HG02943 (cell line): Measurements from ENCODE around the gene MPDU1.
A peak's percentile ranks its signal among the peaks of the same experiment; 100 is the strongest.

Experiments
- ATAC-seq: cut with Tn5 transposase; IDR thresholded peaks from one replicate; pipeline ENCODE4 v1.9.1; 2021; ENCODE audit warnings: mild to moderate bottlenecking, low read depth, moderate library complexity; ENCODE audit not compliant: unreplicated experiment

The MPDU1 gene

DNA sequence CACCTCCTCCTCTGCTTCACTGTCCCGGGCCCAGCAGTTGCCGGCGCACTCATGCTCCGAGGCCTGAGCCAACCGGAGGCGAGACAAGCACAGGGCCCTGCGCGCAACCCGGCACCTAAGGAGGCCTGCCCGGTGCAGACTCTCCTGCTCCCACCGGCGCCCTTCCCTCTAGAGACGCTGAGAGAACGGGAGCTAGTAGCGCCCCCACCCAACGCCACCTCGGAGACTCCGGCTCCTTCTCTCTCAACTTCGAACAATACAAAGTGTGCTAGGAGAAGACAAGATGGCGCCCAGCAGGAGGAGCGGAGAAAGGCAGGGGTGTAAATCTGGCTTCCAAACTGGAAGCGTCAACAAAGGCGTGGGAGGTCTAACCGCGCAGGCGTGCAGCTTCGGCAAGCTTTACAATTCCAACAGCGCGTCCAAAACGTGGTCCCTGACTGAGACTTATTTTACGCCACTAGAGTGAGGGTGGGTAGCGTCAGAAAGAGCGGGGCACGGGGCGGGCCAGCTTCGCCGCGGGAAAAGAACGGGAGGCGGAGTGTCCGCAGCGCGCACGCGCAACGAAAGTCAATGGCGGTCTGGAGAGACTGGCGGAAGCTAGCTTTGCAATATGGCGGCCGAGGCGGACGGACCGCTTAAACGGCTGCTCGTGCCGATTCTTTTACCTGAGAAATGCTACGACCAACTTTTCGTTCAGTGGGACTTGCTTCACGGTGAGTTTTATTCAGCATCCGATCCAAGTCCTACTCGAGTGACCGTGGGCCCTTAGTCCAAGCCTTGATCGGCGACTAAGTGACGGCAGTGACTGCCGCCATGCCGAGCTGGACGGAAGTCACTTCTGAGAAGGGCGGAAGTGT, at the start of gene MPDU1:
MPDU1 (plus strand) TSS at position 600 of the 857 bp plus-strand sequence; CDS start at position 611, 11 bp downstream.
- ATAC-seq, result peak; percentile 61

DNA sequence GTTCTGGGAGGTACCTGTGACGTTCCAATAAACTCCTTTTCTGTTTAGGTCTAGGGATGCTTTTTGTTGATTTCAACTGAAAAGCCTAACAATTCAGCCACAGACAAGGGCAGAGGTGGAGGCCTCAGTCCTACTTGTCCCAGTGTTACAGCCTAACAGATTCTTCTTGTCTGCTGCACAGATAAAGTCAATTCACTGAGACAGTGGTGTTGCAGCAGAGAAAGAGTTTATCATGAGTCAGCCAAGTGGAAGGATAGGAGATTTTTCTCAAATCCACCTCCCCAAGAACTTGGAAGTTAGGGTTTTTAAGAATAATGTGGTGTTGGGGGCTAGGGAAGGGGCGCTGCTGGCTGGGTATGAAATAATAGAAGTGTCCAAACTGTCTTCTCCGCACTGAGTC, 45.6 kb upstream of the MPDU1 start:
- ATAC-seq, result no peak

DNA sequence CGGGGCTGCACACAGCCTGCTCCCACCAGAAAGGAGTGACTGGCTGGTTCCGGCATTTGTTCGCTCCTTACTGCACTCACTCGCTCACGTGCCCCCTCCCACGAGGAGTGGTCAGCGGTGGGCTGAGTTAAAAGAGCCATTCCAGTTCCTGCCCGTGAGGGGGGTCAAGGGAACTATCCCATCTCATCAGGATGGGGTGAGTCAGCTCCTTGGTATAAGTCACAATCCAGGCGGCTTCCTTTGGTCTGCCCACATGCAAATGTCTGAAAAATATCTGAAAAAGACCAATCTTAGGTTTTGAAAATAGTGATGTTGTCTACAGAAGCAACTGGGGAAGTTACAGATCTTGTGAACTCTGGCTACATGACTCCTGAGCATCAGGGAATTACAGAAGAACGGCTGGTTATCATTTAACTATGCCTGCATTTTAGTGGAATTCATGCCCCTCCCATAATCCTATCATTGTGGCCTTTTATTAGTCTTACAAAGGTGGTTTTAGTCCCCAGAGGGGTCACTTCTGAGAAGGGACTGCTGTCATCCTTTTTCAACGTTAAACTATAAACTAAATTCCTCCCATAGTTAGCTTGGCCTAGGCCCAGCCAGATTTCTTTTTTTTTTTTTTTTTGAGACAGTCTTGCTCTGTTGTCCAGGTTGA, 44.6 kb upstream of the MPDU1 start:
- ATAC-seq, result no peak

DNA sequence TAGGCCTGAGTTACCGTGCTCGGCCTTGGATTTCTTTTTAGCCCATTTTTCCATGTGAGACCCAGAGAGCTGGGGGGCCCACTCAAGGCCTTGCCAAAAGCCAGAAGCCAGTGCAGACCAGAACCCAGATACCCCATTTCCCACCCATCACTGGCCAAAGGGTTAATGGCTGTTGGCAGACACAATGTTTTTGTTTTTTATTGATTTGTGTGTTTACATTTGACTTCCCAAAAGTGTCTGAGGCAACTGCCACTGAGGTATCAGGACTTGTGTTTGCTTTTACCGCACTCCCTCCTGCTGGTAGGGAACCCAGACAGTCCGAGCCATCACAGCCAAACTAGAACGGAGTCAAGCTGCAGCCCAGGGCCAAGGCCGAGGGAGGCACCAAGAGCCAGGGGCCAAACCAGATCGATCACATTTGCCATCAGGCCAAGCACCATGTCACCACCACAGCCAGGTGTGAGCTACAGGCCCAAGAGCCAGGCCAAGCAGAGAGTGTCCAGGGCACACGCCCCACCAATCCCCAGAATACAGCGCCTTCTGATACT, 42.5 kb upstream of the MPDU1 start:
- ATAC-seq, result no peak

DNA sequence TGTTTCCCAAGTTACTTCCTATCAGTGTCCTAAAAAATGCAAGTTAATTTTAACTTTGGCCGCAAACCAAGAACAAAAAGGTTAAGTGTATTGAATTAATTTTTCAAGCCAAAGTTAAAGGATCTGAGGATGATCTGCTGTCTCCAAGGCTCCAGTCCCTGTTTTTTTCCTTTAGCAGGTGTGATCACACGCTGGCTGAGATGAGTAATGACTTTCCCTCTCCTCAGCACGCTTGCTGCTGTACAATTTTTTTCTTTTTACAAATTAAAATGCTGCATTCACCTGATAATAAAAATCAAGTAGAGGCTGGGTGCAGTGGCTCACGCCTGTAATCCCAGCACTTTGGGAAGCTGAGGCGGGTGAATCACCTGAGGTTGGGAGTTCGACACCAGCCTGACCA, 38.7 kb upstream of the MPDU1 start:
- ATAC-seq, result no peak

DNA sequence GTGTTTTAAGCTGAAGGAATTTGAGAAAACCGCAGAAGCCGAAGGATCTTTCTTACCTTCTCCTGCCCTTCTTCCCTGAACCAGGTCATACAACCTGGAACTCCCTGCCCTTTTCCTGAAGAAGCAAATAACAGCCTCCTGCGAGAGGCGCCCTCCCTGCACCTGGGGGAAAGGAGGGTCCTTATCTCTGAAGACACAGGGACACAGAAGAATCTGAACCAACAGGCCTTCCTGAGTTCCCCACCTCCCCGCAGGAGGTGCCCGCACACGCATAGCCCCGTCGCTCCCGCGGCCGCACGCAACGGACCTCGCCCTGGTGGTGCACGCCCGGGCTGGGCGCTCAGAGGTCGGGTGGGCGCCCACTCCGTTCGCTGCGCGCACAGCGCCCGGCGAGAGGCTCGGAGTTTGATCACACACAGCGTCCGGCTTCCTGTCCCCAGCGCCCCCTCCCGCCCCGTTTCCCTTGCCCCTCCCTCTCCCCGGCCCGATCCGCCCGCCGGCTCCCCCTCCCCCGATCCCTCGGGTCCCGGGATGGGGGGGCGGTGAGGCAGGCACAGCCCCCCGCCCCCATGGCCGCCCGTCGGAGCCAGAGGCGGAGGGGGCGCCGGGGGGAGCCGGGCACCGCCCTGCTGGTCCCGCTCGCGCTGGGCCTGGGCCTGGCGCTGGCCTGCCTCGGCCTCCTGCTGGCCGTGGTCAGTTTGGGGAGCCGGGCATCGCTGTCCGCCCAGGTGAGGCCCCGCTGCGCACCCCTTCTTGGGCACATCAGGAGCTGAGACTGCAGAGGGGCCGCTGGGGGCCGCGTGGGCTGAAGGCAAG, 34.9 kb upstream of the MPDU1 start, which contains the start of gene TNFSF12:
TNFSF12 (plus strand) TSS at position 474 of the 816 bp plus-strand sequence; CDS start at position 570, 96 bp downstream.
- no peak for ATAC-seq

DNA sequence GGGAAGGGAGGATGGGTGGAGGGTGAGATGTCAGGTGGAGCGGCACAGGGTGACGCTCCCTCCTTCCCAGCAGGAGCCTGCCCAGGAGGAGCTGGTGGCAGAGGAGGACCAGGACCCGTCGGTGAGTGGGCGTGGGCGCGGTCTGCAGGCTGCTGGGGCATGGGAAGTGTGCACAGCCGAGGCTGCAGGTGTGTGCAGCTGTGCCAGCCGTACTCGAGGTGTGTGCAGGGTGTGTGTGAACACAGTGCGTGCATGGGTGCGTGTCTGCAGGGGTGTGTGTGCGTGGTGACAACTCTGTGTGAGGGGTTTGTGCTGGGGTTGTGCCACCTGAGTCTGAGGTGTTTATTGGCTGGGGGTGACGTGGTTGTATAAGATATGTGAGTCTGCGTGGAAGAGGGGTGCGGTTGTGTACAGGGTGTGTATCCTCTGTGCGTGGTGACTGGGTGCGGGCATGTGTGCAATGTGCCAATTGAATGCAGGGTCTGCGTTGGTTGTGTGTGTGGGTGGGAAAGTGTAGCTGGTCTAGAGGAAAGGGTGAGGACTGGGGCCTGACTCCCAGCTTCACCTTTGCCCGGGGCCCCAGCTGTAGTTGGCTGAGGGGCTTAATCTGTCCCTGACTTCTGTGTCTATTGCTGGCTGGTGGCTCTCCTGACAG, 34.1 kb upstream of the MPDU1 start:
- no peak for ATAC-seq

DNA sequence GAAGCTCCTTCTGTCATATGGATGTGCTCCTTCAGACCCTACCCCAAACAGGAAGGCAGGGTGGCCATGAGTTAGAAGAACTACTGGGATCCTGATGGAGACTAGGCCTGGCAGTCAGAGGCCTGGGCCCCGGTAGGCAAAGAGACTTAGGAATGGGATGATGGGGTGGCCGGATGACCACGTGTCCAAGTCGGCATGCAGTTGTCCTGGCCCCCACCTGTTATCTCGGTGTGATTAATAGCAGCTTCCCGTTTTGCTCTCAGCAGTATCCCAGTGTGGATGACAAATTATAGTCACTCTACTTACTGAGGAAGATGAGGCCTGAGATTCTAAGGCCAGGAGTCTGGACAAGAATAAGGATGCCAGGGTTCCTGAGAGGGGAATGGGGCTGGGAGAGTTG, 33.3 kb upstream of the MPDU1 start:
- no peak for ATAC-seq

DNA sequence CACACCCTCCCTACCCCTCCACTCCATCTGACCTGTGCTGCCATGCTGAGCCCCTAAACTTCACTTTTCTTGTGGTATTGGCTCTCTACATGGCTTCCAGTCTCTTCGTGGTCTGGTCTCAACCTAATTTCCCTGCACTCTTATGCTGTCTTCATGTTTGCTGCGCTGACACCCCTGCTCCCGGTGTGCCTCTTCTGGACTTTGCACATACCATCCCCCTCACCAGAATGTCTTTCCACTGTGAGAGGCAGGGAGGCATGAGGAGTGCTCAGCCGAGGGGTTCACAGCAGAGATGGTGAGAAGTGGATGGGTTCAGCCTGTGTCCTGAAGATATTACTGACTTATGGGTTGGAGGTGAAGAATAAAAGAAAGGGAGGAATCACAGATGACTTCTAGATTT, 32.3 kb upstream of the MPDU1 start:
- no peak for ATAC-seq

DNA sequence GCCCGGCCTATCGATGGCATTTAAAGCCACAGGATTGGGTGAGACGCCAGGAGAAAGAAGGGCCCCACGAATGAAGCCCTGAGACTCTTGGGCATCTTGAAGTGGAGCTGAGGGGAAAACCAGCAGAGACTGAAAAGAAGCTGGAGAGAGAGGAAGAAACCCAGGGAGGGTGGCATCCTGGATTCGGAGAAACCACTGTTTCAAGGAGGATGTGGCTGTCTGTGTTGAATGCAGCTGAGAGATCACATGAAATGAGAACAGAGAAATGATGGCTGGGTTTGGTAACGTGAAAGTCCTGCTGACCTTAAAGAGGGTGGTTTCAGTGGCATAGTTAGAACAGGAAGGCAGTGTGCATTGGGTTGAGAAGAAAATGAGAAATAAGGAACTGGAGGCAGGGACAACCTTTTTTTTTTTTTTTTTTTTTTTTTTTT, 31.0 kb upstream of the MPDU1 start:
- no peak for ATAC-seq

DNA sequence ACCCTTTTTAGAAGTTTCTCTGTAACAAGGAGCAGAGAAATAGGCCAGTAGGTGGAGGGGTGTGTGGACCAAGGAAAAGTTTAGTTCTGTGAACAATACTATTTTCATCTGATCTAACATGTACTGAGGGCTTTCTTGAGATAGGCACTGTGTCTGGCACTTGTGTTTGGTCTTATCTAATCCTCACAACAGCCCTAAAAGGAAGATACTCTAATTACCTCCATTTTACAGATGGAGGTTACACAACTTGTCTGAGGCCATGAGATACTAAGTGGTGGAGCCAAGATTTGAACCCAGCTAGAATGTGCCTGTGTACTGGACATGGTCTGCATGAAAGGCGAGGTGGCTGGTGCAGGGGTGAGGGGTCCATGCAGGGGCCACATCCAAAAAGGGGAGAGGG, 30.3 kb upstream of the MPDU1 start:
- ATAC-seq, result no peak

DNA sequence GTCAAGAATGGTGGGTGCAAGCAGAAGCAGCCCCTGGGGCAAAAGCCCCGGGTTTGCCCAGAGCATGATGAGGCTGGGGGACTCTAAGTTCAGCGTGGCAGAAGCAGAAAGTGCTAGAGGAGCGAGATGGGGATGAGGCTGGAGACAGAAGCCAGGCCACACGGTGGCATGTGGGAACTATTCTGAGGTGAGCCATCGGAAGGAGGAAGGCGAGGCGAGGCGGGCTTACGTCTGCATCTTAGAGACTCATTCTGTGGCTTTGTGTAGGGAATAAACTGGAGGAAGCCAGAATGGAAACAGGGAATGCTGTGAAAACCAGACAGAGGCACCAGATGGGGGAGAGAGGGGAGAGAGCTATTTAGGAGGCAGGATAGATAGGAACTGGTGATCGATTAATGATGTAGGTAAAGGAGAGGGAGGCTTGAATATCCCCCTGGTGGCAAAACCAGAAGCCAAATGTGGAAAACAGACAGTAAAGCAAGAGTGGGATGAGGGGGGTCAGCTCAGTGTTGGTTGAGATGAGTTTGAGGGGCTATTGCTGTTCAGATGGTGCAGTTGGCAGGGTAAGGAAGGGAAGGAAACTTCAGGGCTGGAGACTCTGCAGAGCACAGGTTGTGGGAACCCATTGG, 28.2 kb upstream of the MPDU1 start:
- ATAC-seq, result no peak

DNA sequence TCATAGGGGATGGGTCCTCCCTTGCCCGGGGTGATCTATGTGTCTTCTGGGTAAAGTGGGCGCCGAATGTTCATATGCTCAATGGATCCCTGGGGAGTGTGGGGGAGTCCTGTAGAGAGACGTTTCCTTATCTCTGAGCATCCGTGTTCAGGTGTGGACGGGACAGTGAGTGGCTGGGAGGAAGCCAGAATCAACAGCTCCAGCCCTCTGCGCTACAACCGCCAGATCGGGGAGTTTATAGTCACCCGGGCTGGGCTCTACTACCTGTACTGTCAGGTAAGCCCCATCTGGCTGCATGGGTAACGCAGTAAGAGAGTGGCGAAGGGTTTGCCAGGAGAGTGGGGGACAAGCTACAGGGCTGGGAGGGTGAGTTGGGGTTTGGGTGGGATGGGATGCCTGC, 27.0 kb upstream of the MPDU1 start:
- no peak for ATAC-seq

DNA sequence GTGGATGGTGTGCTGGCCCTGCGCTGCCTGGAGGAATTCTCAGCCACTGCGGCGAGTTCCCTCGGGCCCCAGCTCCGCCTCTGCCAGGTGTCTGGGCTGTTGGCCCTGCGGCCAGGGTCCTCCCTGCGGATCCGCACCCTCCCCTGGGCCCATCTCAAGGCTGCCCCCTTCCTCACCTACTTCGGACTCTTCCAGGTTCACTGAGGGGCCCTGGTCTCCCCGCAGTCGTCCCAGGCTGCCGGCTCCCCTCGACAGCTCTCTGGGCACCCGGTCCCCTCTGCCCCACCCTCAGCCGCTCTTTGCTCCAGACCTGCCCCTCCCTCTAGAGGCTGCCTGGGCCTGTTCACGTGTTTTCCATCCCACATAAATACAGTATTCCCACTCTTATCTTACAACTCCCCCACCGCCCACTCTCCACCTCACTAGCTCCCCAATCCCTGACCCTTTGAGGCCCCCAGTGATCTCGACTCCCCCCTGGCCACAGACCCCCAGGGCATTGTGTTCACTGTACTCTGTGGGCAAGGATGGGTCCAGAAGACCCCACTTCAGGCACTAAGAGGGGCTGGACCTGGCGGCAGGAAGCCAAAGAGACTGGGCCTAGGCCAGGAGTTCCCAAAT, 26.4 kb upstream of the MPDU1 start:
- no peak for ATAC-seq

DNA sequence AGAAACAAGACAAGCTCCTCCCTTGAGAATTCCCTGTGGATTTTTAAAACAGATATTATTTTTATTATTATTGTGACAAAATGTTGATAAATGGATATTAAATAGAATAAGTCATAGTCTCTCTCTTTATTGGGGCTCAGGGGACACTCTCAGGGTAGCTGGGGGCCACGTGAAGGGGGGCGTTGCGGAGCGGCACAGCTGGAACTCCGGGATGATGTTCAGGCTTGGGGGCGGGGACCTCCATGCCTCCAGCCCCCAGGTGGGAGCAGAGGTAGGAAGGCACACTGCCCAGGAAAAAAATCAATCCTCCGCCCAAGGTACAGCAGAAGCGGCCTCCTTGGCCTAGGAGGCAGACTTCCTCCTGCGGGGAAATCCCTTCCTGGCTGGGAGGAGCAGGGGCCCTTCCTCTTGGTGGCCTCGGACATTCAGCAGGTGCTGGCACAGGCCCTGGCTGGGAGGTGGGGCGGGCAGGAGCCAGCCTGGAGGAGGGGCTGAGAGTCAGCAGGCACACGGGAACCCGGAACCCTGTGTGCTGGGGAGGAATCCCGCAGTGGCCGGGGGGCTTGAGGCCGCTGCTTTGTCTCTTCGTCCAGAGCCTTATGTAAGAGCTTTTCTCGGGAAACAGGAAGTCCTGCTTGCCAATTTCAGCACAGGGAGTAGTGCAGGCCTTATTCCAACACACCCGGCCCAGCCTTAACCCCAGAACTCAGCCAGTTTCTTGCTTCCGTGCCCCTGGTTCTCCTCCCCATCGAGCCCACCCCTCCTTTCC, 25.7 kb upstream of the MPDU1 start:
- no peak for ATAC-seq

DNA sequence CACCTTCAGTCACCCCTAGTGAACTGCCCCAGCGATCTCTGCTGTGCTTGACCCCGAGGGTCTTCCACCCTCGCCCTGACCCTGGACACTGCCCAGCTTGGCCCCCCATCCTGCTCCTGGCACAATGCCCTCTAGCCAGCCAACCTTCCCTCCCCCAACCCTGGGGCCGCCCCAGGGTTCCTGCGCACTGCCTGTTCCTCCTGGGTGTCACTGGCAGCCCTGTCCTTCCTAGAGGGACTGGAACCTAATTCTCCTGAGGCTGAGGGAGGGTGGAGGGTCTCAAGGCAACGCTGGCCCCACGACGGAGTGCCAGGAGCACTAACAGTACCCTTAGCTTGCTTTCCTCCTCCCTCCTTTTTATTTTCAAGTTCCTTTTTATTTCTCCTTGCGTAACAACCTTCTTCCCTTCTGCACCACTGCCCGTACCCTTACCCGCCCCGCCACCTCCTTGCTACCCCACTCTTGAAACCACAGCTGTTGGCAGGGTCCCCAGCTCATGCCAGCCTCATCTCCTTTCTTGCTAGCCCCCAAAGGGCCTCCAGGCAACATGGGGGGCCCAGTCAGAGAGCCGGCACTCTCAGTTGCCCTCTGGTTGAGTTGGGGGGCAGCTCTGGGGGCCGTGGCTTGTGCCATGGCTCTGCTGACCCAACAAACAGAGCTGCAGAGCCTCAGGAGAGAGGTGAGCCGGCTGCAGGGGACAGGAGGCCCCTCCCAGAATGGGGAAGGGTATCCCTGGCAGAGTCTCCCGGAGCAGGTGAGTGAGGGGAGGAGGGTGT, 24.9 kb upstream of the MPDU1 start, which contains the start of gene TNFSF13:
TNFSF13 (plus strand) TSS at position 207 of the 776 bp plus-strand sequence; CDS start at position 497, 290 bp downstream.
- no peak for ATAC-seq

DNA sequence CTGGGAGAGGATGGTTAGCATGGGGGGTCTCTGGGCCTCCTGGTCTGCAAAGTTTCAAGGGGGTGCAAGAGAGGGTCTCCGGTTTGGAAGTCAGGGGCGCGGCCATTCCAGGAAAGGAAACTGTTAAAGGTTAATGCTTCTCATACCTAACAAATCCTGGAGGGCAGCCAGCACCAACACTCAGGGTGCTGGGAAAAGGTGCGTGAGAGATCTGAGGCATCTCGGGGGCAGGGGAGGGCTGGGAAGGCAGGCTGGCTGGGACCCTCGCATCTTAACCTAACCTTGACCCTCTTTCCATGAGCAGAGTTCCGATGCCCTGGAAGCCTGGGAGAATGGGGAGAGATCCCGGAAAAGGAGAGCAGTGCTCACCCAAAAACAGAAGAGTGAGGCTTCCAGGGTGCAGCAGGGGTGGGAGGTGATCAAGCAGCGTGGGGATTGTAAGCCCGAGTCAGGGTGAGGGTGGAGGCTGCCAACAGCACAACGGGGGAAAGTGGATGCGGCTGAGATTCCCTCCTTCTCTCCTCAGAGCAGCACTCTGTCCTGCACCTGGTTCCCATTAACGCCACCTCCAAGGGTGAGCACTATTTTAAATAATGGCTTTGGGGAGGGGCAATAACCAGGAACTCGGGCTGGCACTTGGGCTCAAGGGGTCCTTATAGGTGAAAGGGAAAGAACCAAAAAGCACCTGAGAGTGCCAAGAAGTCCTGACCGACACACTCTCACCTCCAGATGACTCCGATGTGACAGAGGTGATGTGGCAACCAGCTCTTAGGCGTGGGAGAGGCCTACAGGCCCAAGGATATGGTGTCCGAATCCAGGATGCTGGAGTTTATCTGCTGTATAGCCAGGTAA, 24.1 kb upstream of the MPDU1 start:
- no peak for ATAC-seq
